Gastrocnemius medialis (tissue), 4 donors: Measurements from ENCODE around the gene ZIK1. TPM values are rescaled to one million over a fixed set of nuclear protein-coding genes. Genes with fewer than 3 reads are reported as not detected.

Experiments used
- ATAC-seq, 2 donors: fragments of 150-250 bp; one replicate each; pipeline ENCODE4 v1.9.1; 2016
- DNase-seq, 2 donors: peaks; one replicate each; pipeline ENCODE4 v3.0.0-alpha.2; 2019
- H3K27ac ChIP-seq, 4 donors: fragments of 200-600 bp; sonication (generic); 1 replicate in 1 of 4; 2 replicates in 3 of 4; pipeline ENCODE4 v1.5.1; 2016 to 2018; ENCODE audit warnings: mild to moderate bottlenecking in 2 of 4, moderate library complexity in 1 of 4
- H3K27me3 ChIP-seq, 3 donors: fragments of 200-600 bp; sonication (generic) in 2 of 3; 1 replicate in 1 of 3; 2 replicates in 2 of 3; pipeline versions ENCODE4 v1.5.1 to v1.6.0; 2016 to 2019; ENCODE audit warnings: mild to moderate bottlenecking in 1 of 3, moderate library complexity in 1 of 3
- H3K36me3 ChIP-seq, 2 donors: fragments of 200-600 bp; sonication (generic) in 1 of 2; one replicate each; pipeline ENCODE4 v1.5.1; 2017 to 2018
- H3K4me1 ChIP-seq, 2 donors: fragments of 200-600 bp; sonication (generic) in 1 of 2; one replicate each; pipeline ENCODE4 v1.5.1; 2016 to 2017; ENCODE audit warnings: mild to moderate bottlenecking in 2 of 2
- H3K4me3 ChIP-seq, 4 donors: fragments of 200-600 bp; sonication (generic) in 3 of 4; 1 replicate in 1 of 4; 2 replicates in 3 of 4; pipeline ENCODE4 v1.5.1; 2016 to 2019; ENCODE audit warnings: mild to moderate bottlenecking in 2 of 4
- H3K9me3 ChIP-seq, 3 donors: fragments of 200-600 bp; sonication (generic) in 2 of 3; 1 replicate in 1 of 3; 2 replicates in 2 of 3; pipeline ENCODE4 v1.5.1; 2016 to 2019
- CTCF ChIP-seq, 5 experiments: fragments of 450-650 bp in 3 of 5; fragments of 200-600 bp in 2 of 5; sonication (generic) in 2 of 5; IDR thresholded peaks in 4 of 5; conservative IDR thresholded peaks in 1 of 5; 1 replicate in 4 of 5; 2 replicates in 1 of 5; pipeline ENCODE4 v1.5.1; 2016 to 2019; ENCODE audit warnings: antibody characterized with exemption in 5 of 5, mild to moderate bottlenecking in 3 of 5, moderate library complexity in 3 of 5
- POLR2A ChIP-seq, 2 donors: fragments of 450-650 bp; IDR thresholded peaks; one replicate each; pipeline ENCODE4 v1.6.1; 2017; ENCODE audit warnings: antibody characterized with exemption in 2 of 2, mild to moderate bottlenecking in 2 of 2, moderate library complexity in 2 of 2
- in situ Hi-C, 4 donors: fragments of 200-750 bp; cut with MboI; loops; one replicate each; pipeline versions ENCODE4 v1.15.0 to v1.8.0; 2017; ENCODE audit warnings: low sequenced_read_pairs in 4 of 4
- intact Hi-C: fragments of 100-400 bp; cut with DNase I; formaldehyde crosslinking; loops from one replicate; pipeline ENCODE4 v1.15.1; 2023; ENCODE audit warnings: low total_unique reads
- total RNA-seq, 4 donors: library from RNA; depleted of rRNA; stranded (reverse); fragments of >200 nt; gene quantifications; one replicate each; pipeline versions ENCODE4 v1.1.0 to v1.2.3, GENCODE V29; 2016

ZIK1 gene
- total RNA-seq, 4 donors from 2014 or later: 0.71 to 2.0 (median 1.1) TPM

GRCh38 chr19:57611113-57611512 is 27.2 kb downstream of the ZIK1 start:
- H3K4me3 ChIP-seq: no peak overlapping the region
- ATAC-seq (no peak), DNase-seq (no peak)
- intact Hi-C loops: no loop called here
- H3K36me3 ChIP-seq: peaks cover 4 to 21% of the 10 kb centered on the region in 2 donors
- TF ChIP-seq CTCF (IDR thresholded peaks at IDR 0.05 in 4 of 5, conservative IDR thresholded peaks at IDR 0.05 in 1 of 5) (no peak), POLR2A (IDR thresholded peaks at IDR 0.05) (no peak)
- peaks cover 5 to 15% (median 7%) of the 10 kb centered on the region in 3 donors for H3K9me3 ChIP-seq
- H3K4me1 ChIP-seq: peaks cover 14 to 16% of the 10 kb centered on the region in 2 donors
- H3K27me3 ChIP-seq: no peaks in the 10 kb centered on the region
- H3K27ac ChIP-seq: no peak overlapping the region
- in situ Hi-C loops: no loop called here

- peak; percentile 98 to 99 for ATAC-seq
- peaks cover 3 to 42% (median 19%) of the 10 kb centered on the region in 3 donors for H3K9me3 ChIP-seq
- intact Hi-C loops: loop anchor here (1.0 to 2.0 kb wide), 6 partner anchors 15 to 826 kb away; partner anchors contain the start of genes ZNF132, ZNF211, ZNF416 and ZNF530
- in situ Hi-C loops: no loop called here
- H3K27ac ChIP-seq: peak within 1 kb of the TSS; percentile 72 to 85 (median 80)
- TF ChIP-seq POLR2A (IDR thresholded peaks at IDR 0.05): peak in 1 of 2 donors; percentile 36
- TF ChIP-seq CTCF (IDR thresholded peaks at IDR 0.05 in 4 of 5, conservative IDR thresholded peaks at IDR 0.05 in 1 of 5): peak in 3 of 5 experiments; percentile 21 to 41 (median 25)
- H3K4me3 ChIP-seq: peak within 1 kb of the TSS; percentile 79 to 98 (median 90)
- DNase-seq: peak; percentile 82 to 86
- H3K36me3 ChIP-seq: peaks cover 0 to 40% of the 10 kb centered on the region in 2 donors
- peaks cover 14 to 16% of the 10 kb centered on the region in 2 donors for H3K4me1 ChIP-seq
- peaks cover 0 to 3% (median 0%) of the 10 kb centered on the region in 3 donors for H3K27me3 ChIP-seq
Observed at GRCh38 chr19:57613941-57614743, 30.2 kb downstream of the ZIK1 start, which contains the start of gene ZNF134. TSS of gene ZNF134 (plus strand) at chr19:57614242. CDS start at chr19:57619469, 5,227 bp downstream.

- intact Hi-C loops (loop anchor here (2.0 kb wide), 1 partner anchor 17 kb away; the partner anchor contains the start of gene ZNF530), in situ Hi-C loops (no loop called here)
- no peak for TF ChIP-seq POLR2A (IDR thresholded peaks at IDR 0.05)
- TF ChIP-seq CTCF (IDR thresholded peaks at IDR 0.05 in 4 of 5, conservative IDR thresholded peaks at IDR 0.05 in 1 of 5): no peak
- H3K4me3 ChIP-seq: peak overlapping the region; percentile 79 to 98 (median 90)
- H3K27ac ChIP-seq: no peak overlapping the region
- H3K27me3 ChIP-seq: peaks cover 0 to 3% (median 0%) of the 10 kb centered on the region in 3 donors
- H3K9me3 ChIP-seq: peaks cover 5 to 54% (median 29%) of the 10 kb centered on the region in 3 donors
- H3K4me1 ChIP-seq: peaks cover 14 to 16% of the 10 kb centered on the region in 2 donors
- H3K36me3 ChIP-seq: peaks cover 11 to 52% of the 10 kb centered on the region in 2 donors
- ATAC-seq (no peak), DNase-seq (no peak)
Observed at GRCh38 chr19:57615346-57615745, 31.4 kb downstream of the ZIK1 start.

- peaks cover 27 to 100% of the 10 kb centered on the region in 2 donors for H3K36me3 ChIP-seq
- DNase-seq (no peak), ATAC-seq (no peak)
- no peak for TF ChIP-seq CTCF (IDR thresholded peaks at IDR 0.05 in 4 of 5, conservative IDR thresholded peaks at IDR 0.05 in 1 of 5)
- H3K4me1 ChIP-seq: no peaks in the 10 kb centered on the region
- peaks cover 8 to 91% (median 58%) of the 10 kb centered on the region in 3 donors for H3K9me3 ChIP-seq
- no peak overlapping the region for H3K27ac ChIP-seq
- in situ Hi-C loops (no loop called here), intact Hi-C loops (no loop called here)
- H3K27me3 ChIP-seq: peaks cover 0 to 7% (median 0%) of the 10 kb centered on the region in 3 donors
- peak overlapping the region in 1 of 4 donors; percentile 39 for H3K4me3 ChIP-seq
Observed at GRCh38 chr19:57620673-57621348, 36.9 kb downstream of the ZIK1 start.
